Neural cell (in vitro differentiated cells): ENCODE data around the gene TPCN1. TPM values are rescaled to one million over a fixed set of nuclear protein-coding genes. Genes with fewer than 3 reads are reported as not detected.

Source experiments
- H2AFZ ChIP-seq: fragments of 200-600, 300-800 bp; sonication (generic), shearing (Covaris generic); 2 replicates; pipeline ENCODE4 v1.6.0; 2014; ENCODE audit warnings: low read depth, mild to moderate bottlenecking, antibody characterized with exemption, low read length, moderate library complexity
- H3F3A ChIP-seq: fragments of 200-600 bp; shearing (Covaris generic); 2 replicates; pipeline ENCODE4 v1.6.1; 2016; ENCODE audit warnings: mild to moderate bottlenecking, moderate library complexity, mixed read lengths, antibody characterized with exemption, low read length; ENCODE audit not compliant: insufficient read depth, poor library complexity, severe bottlenecking
- H3K27ac ChIP-seq: fragments of 200-600, 300-800 bp; sonication (generic), shearing (Covaris generic); 2 replicates; pipeline ENCODE4 v1.5.1; 2014; ENCODE audit warnings: mild to moderate bottlenecking, low read length, moderate library complexity
- H3K27me3 ChIP-seq: fragments of 300-800, 200-600 bp; sonication (generic), shearing (Covaris generic); 2 replicates; pipeline ENCODE4 v1.6.0; 2014; ENCODE audit warnings: mild to moderate bottlenecking, low read depth, low read length, moderate library complexity; ENCODE audit not compliant: insufficient read depth
- H3K36me3 ChIP-seq: fragments of 300-800, 200-600 bp; sonication (generic), shearing (Covaris generic); 2 replicates; pipeline ENCODE4 v1.5.1; 2014; ENCODE audit warnings: mild to moderate bottlenecking, antibody characterized with exemption, low read length, moderate library complexity; ENCODE audit not compliant: insufficient read depth
- H3K4me2 ChIP-seq: fragments of 300-800, 200-600 bp; sonication (generic), shearing (Covaris generic); 2 replicates; pipeline ENCODE4 v1.6.0; 2014; ENCODE audit warnings: mild to moderate bottlenecking, low read length
- H3K4me3 ChIP-seq: fragments of 300-800, 200-600 bp; sonication (generic), shearing (Covaris generic); 2 replicates; pipeline ENCODE4 v1.5.1; 2014; ENCODE audit warnings: mild to moderate bottlenecking, low read length, moderate library complexity
- H3K79me2 ChIP-seq: fragments of 200-600 bp; shearing (Covaris generic); replicated peaks from 2 replicates; pipeline ENCODE4 v1.6.0; 2014; ENCODE audit warnings: mild to moderate bottlenecking, low read length, moderate library complexity; ENCODE audit not compliant: insufficient read depth
- H3K9ac ChIP-seq: fragments of 300-800, 200-600 bp; sonication (generic), shearing (Covaris generic); 2 replicates; pipeline ENCODE4 v1.6.1; 2016; ENCODE audit warnings: mild to moderate bottlenecking, low read length, mixed read lengths
- H3K9me2 ChIP-seq: fragments of 200-600 bp; shearing (Covaris generic); 2 replicates; pipeline ENCODE4 v1.6.1; 2016; ENCODE audit warnings: mild to moderate bottlenecking, low read length, mixed read lengths; ENCODE audit not compliant: insufficient read depth
- H3K9me3 ChIP-seq: fragments of 200-600, 300-800 bp; sonication (generic), shearing (Covaris generic); 2 replicates; pipeline ENCODE4 v1.6.1; 2016; ENCODE audit warnings: mild to moderate bottlenecking, mixed run types, low read length, moderate library complexity, mixed read lengths
- H4K20me1 ChIP-seq: fragments of 200-600 bp; shearing (Covaris generic); 2 replicates; pipeline ENCODE4 v1.6.1; 2016; ENCODE audit warnings: mild to moderate bottlenecking, mixed run types; ENCODE audit not compliant: insufficient read depth
- EP300 ChIP-seq: fragments of 450-650 bp; conservative IDR thresholded peaks from 2 replicates; pipeline ENCODE4 v1.6.1; 2014; ENCODE audit warnings: antibody characterized with exemption, mild to moderate bottlenecking, moderate library complexity; ENCODE audit not compliant: poor library complexity, severe bottlenecking
- EZH2 ChIP-seq: fragments of 200-600, 300-800 bp; shearing (Covaris generic), sonication (generic); IDR thresholded peaks from 2 replicates; pipeline ENCODE4 v1.6.1; 2014; ENCODE audit warnings: antibody characterized with exemption, low read length, borderline replicate concordance, mild to moderate bottlenecking; ENCODE audit not compliant: insufficient read depth, poor library complexity, severe bottlenecking
- MXI1 ChIP-seq: fragments of 450-650 bp; conservative IDR thresholded peaks from 2 replicates; pipeline ENCODE4 v1.6.1; 2014; ENCODE audit warnings: antibody characterized with exemption, mild to moderate bottlenecking; ENCODE audit not compliant: poor library complexity, severe bottlenecking
- POLR2AphosphoS5 ChIP-seq: IDR thresholded peaks from 2 replicates; pipeline ENCODE4 v1.6.1; 2012
- RAD21 ChIP-seq: fragments of 450-650 bp; conservative IDR thresholded peaks from 2 replicates; pipeline ENCODE4 v1.6.1; 2014; ENCODE audit warnings: antibody characterized with exemption, mild to moderate bottlenecking, moderate library complexity
- SMC3 ChIP-seq: fragments of 450-650 bp; conservative IDR thresholded peaks from 2 replicates; pipeline ENCODE4 v1.6.1; 2014; ENCODE audit warnings: antibody characterized with exemption, mild to moderate bottlenecking, moderate library complexity; ENCODE audit not compliant: poor library complexity
- TAF1 ChIP-seq: IDR thresholded peaks from 2 replicates; pipeline ENCODE4 v1.6.1; 2012; ENCODE audit warnings: low read depth
- polyA plus RNA-seq: library from polyadenylated mRNA; depleted of rRNA; stranded (reverse); fragments of >200 nt; gene quantifications from 2 replicates; pipeline ENCODE4 v1.2.3, GENCODE V29; 2014
- TF ChIP-seq, protein P1 (sequence below): IDR thresholded peaks from 2 replicates; pipeline ENCODE4 v1.6.1; 2012; ENCODE audit warnings: borderline replicate concordance
- TF ChIP-seq, protein P2 (sequence below): fragments of 450-650 bp; IDR thresholded peaks from 2 replicates; pipeline ENCODE4 v1.5.1; 2014; ENCODE audit warnings: antibody characterized with exemption, mild to moderate bottlenecking, moderate library complexity; ENCODE audit not compliant: poor library complexity, severe bottlenecking

Gene TPCN1
- polyA plus RNA-seq, 1 donor from 2014 or later: 4.0 TPM

GRCh38 chr12:113189361-113189760 lies 31.9 kb upstream of the TPCN1 start:
- Histone ChIP-seq H3K9me2 (no peaks in the 10 kb centered on the region), H3K9ac (no peak overlapping the region), H3K4me3 (no peak overlapping the region), H3K9me3 (no peaks in the 10 kb centered on the region), H3K36me3 (no peaks in the 10 kb centered on the region), H3K79me2 (peaks cover 9% of the 10 kb centered on the region), H3K4me2 (no peak overlapping the region), H3K27me3 (no peaks in the 10 kb centered on the region), H2AFZ (no peak overlapping the region), H3F3A (no peaks in the 10 kb centered on the region), H3K27ac (no peak overlapping the region), H4K20me1 (no peaks in the 10 kb centered on the region)
- TF ChIP-seq MXI1 (no peak), EP300 (no peak), RAD21 (no peak), POLR2AphosphoS5 (no peak), TAF1 (no peak), SMC3 (no peak), EZH2 (no peak)
- TF ChIP-seq, protein P1, sequence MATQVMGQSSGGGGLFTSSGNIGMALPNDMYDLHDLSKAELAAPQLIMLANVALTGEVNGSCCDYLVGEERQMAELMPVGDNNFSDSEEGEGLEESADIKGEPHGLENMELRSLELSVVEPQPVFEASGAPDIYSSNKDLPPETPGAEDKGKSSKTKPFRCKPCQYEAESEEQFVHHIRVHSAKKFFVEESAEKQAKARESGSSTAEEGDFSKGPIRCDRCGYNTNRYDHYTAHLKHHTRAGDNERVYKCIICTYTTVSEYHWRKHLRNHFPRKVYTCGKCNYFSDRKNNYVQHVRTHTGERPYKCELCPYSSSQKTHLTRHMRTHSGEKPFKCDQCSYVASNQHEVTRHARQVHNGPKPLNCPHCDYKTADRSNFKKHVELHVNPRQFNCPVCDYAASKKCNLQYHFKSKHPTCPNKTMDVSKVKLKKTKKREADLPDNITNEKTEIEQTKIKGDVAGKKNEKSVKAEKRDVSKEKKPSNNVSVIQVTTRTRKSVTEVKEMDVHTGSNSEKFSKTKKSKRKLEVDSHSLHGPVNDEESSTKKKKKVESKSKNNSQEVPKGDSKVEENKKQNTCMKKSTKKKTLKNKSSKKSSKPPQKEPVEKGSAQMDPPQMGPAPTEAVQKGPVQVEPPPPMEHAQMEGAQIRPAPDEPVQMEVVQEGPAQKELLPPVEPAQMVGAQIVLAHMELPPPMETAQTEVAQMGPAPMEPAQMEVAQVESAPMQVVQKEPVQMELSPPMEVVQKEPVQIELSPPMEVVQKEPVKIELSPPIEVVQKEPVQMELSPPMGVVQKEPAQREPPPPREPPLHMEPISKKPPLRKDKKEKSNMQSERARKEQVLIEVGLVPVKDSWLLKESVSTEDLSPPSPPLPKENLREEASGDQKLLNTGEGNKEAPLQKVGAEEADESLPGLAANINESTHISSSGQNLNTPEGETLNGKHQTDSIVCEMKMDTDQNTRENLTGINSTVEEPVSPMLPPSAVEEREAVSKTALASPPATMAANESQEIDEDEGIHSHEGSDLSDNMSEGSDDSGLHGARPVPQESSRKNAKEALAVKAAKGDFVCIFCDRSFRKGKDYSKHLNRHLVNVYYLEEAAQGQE: no peak
- TF ChIP-seq, protein P2, sequence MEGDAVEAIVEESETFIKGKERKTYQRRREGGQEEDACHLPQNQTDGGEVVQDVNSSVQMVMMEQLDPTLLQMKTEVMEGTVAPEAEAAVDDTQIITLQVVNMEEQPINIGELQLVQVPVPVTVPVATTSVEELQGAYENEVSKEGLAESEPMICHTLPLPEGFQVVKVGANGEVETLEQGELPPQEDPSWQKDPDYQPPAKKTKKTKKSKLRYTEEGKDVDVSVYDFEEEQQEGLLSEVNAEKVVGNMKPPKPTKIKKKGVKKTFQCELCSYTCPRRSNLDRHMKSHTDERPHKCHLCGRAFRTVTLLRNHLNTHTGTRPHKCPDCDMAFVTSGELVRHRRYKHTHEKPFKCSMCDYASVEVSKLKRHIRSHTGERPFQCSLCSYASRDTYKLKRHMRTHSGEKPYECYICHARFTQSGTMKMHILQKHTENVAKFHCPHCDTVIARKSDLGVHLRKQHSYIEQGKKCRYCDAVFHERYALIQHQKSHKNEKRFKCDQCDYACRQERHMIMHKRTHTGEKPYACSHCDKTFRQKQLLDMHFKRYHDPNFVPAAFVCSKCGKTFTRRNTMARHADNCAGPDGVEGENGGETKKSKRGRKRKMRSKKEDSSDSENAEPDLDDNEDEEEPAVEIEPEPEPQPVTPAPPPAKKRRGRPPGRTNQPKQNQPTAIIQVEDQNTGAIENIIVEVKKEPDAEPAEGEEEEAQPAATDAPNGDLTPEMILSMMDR: no peak

DNA sequence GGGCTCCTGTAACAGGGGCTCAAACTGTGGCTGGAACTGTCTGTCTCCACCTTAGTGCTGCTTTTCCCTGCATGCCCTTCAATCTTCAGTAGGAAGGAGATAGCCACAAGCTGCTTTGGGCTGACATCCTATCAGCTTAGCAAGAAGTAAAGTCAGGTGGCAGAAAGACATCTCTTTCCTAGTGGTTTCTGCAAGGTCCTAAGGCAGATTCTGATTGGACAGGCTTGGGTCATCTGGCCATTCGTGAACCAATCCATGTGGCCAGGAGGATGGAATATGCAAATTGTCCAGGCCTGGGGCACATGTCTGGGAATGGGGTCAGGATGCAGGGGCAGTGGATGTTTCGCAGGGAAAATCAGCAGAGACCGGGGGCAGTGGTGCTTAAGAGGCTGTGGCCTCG lies 30.5 kb upstream of the TPCN1 start:
- H3K4me3 ChIP-seq: no peak overlapping the region
- H3K27me3 ChIP-seq: no peaks in the 10 kb centered on the region
- H3K9ac ChIP-seq: no peak overlapping the region
- no peak overlapping the region for H3K4me2 ChIP-seq
- peaks cover 9% of the 10 kb centered on the region for H3K79me2 ChIP-seq
- no peaks in the 10 kb centered on the region for H3K9me2 ChIP-seq
- H3K27ac ChIP-seq: no peak overlapping the region
- no peaks in the 10 kb centered on the region for H3K36me3 ChIP-seq
- no peaks in the 10 kb centered on the region for H3K9me3 ChIP-seq
- H4K20me1 ChIP-seq: no peaks in the 10 kb centered on the region
- TF ChIP-seq EP300 (no peak), EZH2 (no peak), SMC3 (no peak), MXI1 (no peak), TAF1 (no peak), RAD21 (no peak), POLR2AphosphoS5 (no peak)
- TF ChIP-seq, protein P1: no peak
- TF ChIP-seq, protein P2: no peak
- no peak overlapping the region for H2AFZ ChIP-seq
- no peaks in the 10 kb centered on the region for H3F3A ChIP-seq
